KG1 (cell line): ENCODE results near the gene ARPC5.
"Not testable (repeated sequence)": the region's sequence is repeated elsewhere in the genome, so short reads cannot be mapped to it uniquely, and the experiment has no call there.

Source experiments
- DNase-seq: peaks from one replicate; lab custom pipeline; 2025; lab: John Stamatoyannopoulos, UW

ARPC5 gene

GRCh38 chr1:183645531-183645930 is 9.9 kb upstream of the ARPC5 start:
- DNase-seq, result no peak

- no peak for DNase-seq
Measured at GRCh38 chr1:183642166-183642565, 6.6 kb upstream of the ARPC5 start.

- no peak for DNase-seq
Measured at GRCh38 chr1:183640193-183640592, 4.6 kb upstream of the ARPC5 start.

- DNase-seq, result no peak
Measured at GRCh38 chr1:183638649-183639387, 3.2 kb upstream of the ARPC5 start.

- DNase-seq, result no peak
Measured at GRCh38 chr1:183636783-183637182, 1.2 kb upstream of the ARPC5 start.

- no peak for DNase-seq
Measured at GRCh38 chr1:183636334-183636682, 725 bp upstream of the ARPC5 start.

GRCh38 chr1:183635099-183635605 is 431 bp downstream of the ARPC5 start:
- DNase-seq, result no peak

GRCh38 chr1:183634429-183635065 is 1.0 kb downstream of the ARPC5 start:
- DNase-seq, result no peak

- DNase-seq, result peak; percentile 74
Measured at GRCh38 chr1:183633676-183634343, 1.8 kb downstream of the ARPC5 start.

GRCh38 chr1:183632964-183633363 is 2.6 kb downstream of the ARPC5 start:
- DNase-seq, result no peak

- no peak for DNase-seq
Measured at GRCh38 chr1:183632114-183632513, 3.5 kb downstream of the ARPC5 start.

- no peak for DNase-seq
Measured at GRCh38 chr1:183630748-183631147, 4.8 kb downstream of the ARPC5 start.

GRCh38 chr1:183628537-183628936 is 7.0 kb downstream of the ARPC5 start:
- no peak for DNase-seq

GRCh38 chr1:183626236-183626635 is 9.3 kb downstream of the ARPC5 start:
- not testable (repeated sequence) for DNase-seq

GRCh38 chr1:183622884-183623785 is 12.4 kb downstream of the ARPC5 start:
- no peak for DNase-seq

GRCh38 chr1:183622013-183622412 is 13.6 kb downstream of the ARPC5 start:
- no peak for DNase-seq

- no peak for DNase-seq
Measured at GRCh38 chr1:183620311-183620710, 15.3 kb downstream of the ARPC5 start.

- no peak for DNase-seq
Measured at GRCh38 chr1:183619781-183620180, 15.8 kb downstream of the ARPC5 start.

- DNase-seq, result not testable (repeated sequence)
Measured at GRCh38 chr1:183618202-183618601, 17.4 kb downstream of the ARPC5 start.

- not testable (repeated sequence) for DNase-seq
Measured at GRCh38 chr1:183612975-183613374, 22.6 kb downstream of the ARPC5 start.

- DNase-seq, result no peak
Measured at GRCh38 chr1:183612407-183612806, 23.2 kb downstream of the ARPC5 start.

GRCh38 chr1:183611021-183611420 is 24.6 kb downstream of the ARPC5 start:
- no peak for DNase-seq
